Measurements from ENCODE around the gene CAST. TPM values are rescaled to one million over a fixed set of nuclear protein-coding genes. Genes with fewer than 3 reads are reported as not detected.

The CAST gene
- total RNA-seq, 1 donor from 2014 or later = 84.4 TPM

DNA sequence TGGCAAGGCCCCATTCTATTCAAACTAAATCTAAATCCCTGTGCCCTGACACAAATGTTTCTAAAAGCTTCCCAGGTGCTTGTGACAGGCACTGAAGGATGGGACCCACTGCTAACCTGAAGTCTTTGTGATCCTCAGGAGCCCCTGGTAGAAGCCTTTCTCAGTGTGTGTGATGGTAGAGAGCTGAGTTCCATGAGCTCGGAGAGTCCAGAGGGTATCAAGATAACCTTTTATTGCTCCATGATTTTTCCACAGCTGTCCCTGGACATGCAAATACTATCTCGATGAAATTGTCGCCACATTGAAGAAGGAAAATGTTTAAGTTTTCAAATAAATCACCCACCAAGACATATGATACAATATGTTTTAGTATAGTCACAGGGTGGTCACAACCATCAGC lies 7.7 kb downstream of the CAST start:
- ATAC-seq (peak; percentile 25), DNase-seq (ENCODE audit: low spot score) (no peak)

DNA sequence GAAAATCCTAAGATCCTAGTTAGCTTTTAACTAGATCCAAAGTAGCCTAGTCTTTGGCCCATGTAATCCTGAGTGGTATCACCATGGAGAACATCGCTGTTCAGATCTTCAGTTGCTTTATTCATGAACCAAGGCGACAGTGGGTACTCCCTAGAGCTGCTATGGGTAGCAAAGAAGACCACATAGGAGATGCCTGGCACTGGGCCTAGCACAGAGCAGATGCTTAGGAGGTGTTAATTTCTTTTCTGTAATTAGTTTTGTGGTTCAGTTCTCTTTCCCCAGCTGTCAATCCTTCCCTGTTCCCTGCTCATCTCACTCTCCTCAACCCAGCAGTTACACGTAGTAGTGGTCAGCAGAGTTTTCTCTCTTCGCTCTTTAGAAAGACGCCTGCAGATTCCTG lies 9.3 kb downstream of the CAST start:
- no peak for DNase-seq (ENCODE audit: low spot score)
- no peak for ATAC-seq

DNA sequence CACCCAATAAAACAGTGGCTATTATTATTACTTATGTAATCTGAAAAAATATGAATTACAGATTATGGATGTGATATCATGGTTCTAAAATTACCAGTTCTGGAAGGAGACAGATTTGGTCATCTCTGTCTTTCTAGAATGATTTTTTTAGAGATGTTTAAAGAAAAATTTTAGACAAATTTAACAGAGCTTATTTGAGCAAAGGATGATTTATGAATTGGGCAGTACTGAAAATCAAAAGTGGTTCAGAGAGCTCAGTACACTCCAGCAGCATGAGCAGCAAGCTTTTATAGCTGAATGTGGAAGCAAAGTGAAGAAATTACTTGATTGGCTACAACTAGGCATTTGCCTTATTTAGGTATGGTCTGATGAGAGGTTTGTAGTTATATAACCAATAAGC lies 11.0 kb downstream of the CAST start:
- DNase-seq (ENCODE audit: low spot score) (no peak), ATAC-seq (no peak)

DNA sequence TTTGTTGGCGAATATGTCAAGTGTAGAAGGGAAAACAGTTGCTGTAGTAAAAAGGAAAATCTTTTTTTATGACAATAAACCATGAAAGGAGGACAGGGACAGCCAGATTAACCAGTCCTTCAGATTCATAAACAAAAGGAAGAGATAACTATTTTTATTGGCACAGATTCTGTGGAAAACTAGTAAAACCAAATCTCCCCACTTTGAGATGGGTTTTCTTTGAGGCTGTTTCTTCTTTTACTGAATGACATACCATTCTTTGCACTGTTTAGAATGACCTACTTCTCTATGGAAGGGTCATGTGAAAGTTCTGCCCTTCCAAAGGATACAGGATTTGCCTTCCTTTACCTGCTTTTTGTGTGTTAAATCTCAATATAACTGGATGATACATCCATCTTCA lies 13.7 kb downstream of the CAST start:
- no peak for DNase-seq (ENCODE audit: low spot score)
- no peak for ATAC-seq

DNA sequence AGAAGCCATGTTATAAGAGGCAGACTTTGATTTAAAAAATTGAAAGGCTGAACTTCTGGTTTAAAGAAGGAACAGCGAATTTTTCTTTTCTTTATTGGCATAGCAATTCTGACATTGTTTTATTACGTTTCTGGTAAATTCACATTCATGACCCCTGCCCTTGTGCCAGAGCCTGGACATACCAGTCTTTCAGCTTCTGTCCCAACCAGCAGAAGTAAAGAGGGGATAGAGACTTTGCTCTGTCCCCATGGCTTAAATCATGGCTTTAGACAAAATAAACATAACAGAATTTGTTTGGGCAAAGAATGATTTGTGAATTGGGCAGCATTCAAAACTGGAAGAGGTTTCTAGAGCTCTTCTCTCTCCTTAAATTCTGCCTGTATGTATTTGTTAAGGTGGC lies 15.3 kb downstream of the CAST start:
- ATAC-seq (peak; percentile 96), DNase-seq (ENCODE audit: low spot score) (no peak)

DNA sequence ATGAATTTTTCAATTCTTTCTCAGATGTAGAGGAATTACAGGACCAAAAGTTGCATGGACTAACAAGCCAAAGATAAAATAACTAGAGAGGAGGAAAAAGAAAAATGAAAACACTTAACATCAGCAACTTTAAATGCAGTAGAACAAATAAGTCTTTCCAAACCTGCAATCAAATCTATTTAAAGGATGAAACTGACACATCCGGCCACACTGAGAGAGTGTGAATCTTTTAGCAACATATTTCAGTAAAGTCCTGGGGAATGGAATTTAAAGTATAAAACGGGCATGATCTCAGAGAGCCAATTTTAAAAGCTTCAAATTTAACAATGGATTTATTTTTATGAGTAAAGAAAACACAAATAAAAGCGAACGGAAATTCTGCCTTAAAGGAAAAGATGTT lies 17.1 kb downstream of the CAST start:
- DNase-seq (ENCODE audit: low spot score) = no peak
- no peak for ATAC-seq

DNA sequence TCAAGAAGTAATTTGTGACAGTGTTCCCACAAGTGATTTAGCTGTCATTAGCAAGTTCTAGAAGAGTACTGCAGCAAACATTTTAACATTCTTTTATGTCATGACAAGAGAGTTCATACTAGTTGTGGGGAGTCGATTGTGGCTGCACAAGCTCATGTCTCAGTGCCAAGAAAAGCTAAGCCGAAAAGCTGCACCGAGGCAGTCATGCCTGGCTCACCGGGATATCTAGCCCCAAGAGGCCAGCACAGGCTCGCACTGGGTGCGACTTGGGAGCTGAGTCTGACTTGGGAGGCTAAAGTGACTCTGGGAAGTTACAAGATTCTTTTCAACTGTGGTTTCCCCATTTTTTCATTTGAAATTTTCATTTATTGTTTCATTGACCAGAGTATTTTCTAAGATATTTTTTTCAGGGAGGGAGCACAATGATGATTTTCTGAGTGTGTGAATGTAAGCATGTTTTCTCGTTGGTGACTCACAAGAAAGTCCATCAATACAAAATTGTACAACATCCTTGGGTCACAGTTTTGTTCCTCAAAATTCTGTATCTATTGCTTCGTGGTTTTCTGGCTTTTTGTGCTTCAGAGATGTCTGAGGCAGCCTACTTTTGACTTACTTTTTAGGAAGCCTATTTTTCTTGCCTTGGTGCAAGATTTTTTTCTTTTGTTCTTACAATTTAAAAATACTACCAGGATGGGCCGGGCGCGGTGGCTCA lies 18.7 kb downstream of the CAST start:
- no peak for DNase-seq (ENCODE audit: low spot score)
- no peak for ATAC-seq

DNA sequence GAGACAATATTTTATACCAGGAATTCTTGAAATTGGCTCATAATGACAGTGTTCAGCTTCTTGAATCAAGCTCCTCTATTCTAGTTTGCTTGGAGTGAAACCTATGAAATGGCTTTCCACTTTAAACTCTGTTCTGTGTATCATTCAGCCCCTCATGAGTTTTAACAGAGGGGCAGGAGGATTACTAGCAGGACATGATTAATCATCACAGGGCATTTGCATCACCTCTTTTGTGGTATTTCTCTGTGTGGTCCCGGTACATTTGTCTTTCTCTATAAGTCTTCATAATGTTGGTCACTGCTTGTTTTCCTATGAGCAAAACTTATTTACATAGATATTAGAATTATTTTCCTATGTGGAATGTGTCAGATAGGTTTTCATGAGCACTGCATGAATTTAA lies 21.2 kb downstream of the CAST start:
- ATAC-seq = no peak
- no peak for DNase-seq (ENCODE audit: low spot score)

DNA sequence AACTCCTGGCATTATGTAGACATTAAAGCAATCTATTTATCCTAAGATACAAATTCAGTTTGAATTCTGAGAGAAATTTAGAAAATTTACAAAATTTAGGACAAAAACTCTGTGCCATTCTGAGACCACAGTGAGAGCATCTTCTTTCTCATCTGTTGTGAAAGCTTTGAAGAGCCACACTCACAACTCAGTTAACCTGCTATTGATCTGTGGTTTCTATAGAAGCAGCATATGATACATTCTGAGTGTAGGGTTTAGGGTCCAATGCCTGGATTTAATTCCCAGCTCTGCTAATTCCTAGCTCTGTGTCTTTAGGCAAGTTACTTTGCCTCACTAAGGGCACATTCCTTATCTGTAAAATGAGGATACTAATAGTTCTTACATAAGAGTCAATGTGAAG lies 21.6 kb downstream of the CAST start:
- no peak for DNase-seq (ENCODE audit: low spot score)
- ATAC-seq = no peak

DNA sequence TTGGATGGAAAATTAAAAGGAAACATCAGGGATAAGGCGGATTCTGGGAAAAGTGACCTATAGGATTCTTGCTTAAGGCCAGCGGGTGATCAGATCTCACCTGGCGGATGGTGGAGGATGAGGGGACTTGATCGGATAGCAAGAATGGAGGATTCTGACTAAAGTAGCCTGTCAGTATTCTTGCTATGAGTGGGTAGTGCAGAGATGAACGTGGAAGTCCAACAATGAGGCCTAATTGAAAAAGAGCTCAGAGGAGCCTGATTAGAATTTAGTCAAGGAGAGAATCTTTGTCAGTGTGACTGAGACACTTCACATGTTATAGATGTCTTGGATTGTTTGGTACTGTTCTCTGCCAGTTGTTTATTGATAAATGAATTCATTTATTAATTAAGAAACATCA lies 24.9 kb downstream of the CAST start:
- ATAC-seq (no peak), DNase-seq (ENCODE audit: low spot score) (no peak)

DNA sequence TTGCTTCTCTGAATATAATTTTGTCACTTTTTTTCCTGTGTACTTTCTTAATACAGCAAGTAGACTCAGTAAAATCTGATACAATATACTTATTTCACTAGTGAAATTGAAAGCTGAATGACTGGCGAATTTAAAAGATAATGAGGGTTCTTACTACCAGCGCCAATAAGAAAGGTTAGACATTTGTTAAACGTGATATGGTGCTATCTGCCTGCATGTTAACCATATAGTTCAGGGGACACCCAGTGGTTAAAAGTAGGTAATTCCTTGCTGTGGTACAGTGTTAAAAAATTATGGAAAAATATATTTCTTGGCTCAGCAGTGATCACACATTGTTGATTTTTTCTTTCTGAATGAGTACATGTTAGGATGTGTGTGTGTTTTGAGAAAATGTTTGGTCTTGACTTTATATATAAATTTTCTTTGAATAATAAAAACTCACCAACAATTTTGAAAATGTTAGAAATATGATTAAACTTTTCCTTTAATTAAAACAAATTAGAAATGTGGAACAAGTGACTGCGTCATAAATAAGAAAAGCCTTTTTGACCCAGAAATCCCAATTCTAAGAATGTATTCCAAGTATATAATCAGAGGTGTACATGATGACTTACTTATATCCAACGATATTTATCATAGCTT lies 25.8 kb downstream of the CAST start:
- ATAC-seq = peak; percentile 80

DNA sequence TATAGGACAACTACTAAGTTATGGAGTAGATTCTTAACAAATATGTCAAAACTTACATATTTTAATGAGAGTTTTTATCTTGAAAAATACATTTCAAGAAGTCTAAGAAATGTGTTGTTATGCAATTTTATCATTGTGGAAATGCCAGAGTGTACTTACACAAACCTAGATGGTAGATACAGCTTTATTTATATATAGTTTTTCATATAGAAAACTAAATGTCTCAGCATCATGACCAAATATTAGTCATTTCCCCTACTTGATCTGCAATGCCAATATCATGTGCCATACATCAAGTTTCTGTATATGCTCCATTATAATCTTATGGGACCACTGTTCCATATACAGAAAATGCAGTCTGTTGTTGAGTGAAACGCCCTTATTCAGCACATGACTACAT lies 28.7 kb downstream of the CAST start:
- no peak for ATAC-seq
- DNase-seq (ENCODE audit: low spot score) = no peak

More for the DNA sequence above, 25.8 kb downstream of the CAST start:
- no peak for DNase-seq (ENCODE audit: low spot score)

DNA sequence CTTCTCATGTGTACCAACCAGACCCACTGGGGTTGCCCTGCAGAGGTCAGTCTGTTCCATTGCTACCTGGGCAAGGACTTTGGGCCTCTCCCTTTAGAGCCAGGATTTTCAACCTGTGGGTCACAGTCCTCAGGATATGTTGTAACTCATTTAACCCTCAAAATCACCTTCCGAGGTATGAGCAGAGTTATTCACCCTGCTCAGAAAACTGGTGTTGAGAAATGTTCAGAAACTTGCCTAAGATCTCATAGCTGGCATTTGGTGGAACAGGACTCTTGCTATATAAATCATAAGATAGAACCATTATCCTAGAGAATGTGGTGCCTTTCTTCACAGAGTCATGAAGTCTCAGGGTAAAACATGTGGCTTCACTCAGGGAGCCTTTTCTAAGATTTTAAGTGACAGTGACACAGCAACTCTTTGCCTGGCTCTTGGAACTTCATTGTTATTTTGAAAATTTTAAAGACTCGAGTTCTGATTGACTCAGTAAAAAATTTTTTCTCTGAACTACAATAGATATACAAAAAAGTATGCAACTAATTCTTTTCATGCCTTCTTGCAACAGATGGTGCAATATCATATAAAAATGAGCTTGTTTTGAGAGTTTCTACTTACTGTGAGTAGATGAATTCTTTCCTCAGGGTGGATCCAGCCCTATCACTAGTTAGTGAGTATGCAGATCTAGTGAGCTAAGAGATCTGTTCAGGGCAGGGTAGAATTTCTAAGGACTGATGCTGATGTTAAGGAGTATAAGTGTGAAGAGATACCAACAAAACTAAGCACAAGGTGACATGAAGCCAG lies 29.5 kb downstream of the CAST start:
- ATAC-seq (peak; percentile 97), DNase-seq (ENCODE audit: low spot score) (peak; percentile 82)

DNA sequence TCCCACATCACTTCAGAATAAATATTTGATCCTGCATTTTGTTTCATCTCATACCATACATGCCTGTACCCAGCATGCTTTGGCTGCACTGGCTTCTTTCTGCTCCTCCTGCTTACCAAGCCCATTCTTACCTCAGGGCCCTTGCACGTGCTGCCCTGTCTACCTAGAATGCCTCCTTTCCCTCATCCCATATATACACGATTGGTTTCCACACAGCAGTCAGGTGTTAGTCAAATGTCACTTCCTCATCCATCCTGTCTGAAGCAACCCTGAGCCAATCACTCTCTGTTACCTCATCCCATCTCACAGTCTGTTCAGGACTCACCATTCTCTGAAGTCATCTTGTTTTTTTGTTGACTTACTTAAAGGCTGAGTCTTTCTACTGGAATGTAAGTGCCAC lies 30.3 kb downstream of the CAST start:
- no peak for ATAC-seq
- DNase-seq (ENCODE audit: low spot score) = no peak

DNA sequence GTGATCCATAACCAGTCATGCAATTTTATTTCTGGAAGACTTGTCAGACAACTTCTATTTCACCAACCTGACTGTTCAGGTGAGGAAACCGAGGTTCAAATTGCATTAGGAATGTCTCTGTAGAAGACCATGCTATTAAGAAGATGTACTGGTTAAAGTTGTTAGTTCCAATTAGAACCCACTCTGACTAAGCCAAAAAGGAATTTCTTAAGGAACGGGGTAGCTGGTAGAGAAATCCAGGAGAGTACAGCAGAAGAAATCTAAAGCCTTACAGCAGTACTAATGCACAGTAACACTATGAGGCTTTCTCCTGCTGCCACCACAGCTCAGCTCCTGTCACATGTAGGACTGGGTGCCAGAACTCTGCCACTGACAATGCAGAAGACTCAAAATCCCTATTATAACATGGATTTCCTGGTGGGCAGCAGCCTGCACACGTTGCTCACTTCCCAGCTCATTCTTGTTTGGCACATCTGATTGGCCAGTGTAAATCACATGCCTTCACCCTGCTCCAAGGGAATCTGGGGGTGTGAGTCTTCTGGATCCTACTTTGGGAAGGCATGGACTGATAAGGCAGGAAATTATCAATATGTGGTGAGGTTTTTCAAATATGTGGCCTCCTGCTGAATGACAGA lies 37.1 kb downstream of the CAST start:
- DNase-seq (ENCODE audit: low spot score) = no peak
- ATAC-seq = no peak

DNA sequence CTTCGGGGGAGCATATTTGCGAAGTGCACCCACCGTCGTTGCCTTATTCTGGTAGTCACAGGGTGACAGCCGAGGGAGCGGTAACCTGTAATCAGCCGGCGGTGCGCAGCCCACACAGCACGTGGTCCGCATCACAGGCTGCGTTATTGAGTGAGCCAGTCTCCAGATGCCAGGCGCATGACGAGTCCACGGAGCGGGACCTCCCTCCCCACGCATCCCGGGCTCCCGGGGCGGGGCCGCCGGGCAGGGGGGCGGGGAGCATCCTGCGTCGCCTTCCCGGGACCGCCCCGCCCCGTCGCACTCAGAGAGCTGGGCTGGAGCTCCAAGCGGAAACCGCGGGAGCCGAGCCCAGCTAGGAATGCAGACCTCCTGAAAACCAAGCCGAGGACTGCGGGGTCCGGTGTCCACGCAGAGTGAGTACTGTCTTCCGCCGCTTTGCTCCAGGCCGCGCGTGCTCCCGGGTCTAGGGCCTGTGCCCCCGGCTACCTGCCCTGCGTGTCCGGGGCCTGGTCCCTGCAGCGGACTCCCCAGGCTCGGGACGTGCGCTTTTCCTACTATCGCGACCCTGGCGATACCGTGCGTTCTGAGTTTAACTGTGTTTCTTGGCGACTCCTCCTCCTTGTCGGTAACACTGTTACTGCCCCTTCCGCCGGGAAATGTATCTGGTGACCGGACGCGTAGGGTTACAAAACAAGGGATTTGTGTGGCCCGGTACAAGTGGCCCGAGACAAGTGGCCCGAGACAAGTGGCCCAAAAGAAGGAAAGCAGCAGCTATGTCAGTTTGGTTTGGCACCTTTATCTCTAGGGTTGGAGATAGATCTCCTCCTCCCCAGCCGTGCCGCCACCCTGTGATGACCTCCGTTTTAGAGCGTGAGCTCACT lies 40.6 kb downstream of the CAST start:
- peak; percentile 96 for ATAC-seq
- peak; percentile 95 for DNase-seq (ENCODE audit: low spot score)

DNA sequence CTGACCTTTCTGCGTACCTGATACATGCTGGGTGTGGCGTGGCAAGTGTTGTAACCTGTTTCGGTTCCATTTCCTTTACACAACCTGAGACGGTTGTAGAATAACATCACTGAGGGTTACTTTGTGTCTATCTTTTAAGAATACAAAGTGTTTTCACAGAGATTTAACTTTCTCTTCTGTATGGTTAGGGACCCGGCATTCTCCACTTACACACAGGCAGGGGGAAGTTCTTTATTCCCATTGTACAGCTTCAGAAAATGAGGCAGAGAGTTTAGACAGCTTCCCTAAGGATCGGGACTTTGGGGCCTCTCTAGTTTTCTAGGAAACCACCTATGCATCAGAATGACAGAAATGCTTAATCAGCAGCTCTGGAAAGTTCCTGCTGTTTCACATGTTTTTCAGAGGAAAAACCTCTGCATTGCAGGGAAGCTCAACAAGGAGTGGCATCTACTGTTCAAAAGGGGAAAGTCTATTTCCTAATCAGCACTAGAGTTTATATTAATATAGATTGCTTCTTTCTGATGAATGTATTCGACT lies 41.3 kb downstream of the CAST start:
- no peak for ATAC-seq
- no peak for DNase-seq (ENCODE audit: low spot score)

DNA sequence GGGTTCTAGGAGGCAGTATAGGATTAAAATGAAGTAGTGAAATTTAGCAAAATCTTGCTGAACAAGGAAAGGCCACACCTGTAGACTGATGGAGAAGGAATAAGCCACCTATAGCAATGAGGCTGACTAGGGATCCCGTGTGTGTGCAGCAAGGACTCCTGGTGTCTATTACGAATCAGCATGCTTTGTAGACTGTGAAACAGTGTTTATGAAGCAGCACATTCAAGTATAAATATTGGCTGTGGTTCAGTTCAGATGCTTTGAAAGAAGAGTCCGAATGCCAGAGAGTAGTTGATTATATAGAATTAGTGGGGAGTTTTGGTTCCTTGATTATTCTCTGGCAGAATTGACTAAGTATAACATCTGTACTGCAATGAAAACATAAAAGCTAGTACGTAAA lies 41.8 kb downstream of the CAST start:
- DNase-seq (ENCODE audit: low spot score) = no peak
- ATAC-seq = no peak

DNA sequence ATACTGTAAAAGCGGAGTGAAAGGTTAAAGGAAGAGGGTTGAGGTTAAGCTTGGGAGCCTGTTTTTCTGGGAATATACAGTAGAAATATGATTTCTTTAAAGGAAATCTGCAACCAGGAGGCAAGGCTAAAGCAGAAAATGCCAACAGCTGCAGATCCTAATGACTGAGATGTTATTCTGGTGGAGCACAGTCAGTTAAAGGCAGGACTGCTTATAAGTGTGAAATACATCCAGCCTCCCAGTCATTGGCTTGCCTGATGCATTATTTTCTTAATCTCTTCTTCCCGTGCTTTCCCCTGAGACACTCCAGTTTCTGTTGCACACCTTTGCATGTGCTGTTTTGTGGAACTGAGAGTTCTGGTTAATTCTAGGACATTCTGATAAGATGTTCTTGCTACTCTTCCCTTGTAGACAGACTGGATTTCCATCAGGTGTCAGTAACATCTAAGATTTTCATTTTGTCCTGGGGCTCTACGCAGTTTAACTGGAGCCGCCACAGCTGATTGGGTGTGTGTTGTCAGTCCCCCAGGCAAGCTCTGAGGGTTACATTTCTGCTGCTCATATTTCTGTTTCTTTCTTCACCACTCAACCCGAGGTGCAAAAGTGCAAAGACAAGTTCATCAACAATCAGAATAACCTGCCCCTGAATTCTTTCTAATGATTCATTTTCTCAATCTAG lies 44.4 kb downstream of the CAST start:
- DNase-seq (ENCODE audit: low spot score) (no peak), ATAC-seq (no peak)

DNA sequence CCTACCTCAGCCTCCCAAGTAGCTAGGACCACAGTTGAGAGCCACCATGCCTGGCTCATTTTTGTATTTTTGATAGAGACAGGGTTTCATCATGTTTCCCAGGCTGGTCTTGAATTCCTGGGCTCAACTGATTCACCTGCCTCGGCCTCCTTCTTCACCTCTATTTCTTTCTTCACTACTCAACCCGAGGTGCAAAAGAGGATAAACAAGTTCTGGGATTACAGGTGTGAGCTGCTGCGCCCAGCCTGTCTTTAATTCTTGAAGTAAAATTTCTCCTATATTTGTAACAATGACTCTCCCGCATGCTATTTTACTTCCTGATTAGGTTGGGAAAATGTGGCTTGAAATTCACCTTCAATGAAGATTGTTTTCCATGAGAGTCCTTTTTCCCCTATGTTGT lies 46.4 kb downstream of the CAST start:
- ATAC-seq (no peak), DNase-seq (ENCODE audit: low spot score) (no peak)
